Measurements from ENCODE around the gene STK40. TPM values are rescaled to one million over a fixed set of nuclear protein-coding genes. Genes with fewer than 3 reads are reported as not detected.

Gene STK40
- total and polyA plus RNA-seq, 9 of the 15 experiments (the other 6 are each of a cell fraction or from before 2014, with no cell fraction given), result 0.69 to 94.3 (median 39.1) TPM

DNA sequence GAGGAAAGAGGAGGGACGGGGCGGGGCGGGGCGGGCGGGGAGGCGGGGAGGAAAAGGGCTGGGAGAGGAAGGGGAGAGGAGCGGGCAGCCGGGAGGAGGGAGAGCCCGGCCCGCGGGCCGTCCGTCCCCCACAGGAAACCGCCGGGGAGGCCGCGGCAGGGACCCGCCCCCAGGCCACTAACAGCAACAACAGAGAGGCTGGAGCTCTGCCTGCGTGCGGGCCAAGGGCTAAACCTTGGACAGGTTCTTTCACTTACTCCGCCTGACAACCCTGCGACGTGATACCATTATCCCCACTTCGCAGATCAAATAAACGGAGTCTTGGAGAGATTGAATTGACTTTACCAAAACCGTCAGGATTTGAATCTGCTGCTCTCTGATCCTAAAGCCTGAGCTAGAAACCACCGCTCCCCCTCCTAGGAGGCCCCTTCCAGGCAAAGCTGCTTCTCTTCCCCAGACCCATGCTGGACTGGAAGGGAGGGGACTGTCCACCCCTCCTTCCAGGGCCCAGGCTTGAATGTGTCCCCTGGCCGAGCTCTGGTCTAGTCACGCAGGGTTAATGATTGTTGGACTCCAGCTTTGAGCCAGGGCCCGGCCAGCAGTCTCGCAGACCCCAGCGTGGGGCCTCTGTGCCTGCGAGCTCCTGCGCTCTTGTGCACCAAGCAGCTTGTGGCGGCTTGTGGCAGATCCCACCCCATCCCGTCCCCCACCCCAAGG, 61.9 kb downstream of the STK40 start, which contains the start of gene EVA1B (continued):
- TF ChIP-seq, protein P1, sequence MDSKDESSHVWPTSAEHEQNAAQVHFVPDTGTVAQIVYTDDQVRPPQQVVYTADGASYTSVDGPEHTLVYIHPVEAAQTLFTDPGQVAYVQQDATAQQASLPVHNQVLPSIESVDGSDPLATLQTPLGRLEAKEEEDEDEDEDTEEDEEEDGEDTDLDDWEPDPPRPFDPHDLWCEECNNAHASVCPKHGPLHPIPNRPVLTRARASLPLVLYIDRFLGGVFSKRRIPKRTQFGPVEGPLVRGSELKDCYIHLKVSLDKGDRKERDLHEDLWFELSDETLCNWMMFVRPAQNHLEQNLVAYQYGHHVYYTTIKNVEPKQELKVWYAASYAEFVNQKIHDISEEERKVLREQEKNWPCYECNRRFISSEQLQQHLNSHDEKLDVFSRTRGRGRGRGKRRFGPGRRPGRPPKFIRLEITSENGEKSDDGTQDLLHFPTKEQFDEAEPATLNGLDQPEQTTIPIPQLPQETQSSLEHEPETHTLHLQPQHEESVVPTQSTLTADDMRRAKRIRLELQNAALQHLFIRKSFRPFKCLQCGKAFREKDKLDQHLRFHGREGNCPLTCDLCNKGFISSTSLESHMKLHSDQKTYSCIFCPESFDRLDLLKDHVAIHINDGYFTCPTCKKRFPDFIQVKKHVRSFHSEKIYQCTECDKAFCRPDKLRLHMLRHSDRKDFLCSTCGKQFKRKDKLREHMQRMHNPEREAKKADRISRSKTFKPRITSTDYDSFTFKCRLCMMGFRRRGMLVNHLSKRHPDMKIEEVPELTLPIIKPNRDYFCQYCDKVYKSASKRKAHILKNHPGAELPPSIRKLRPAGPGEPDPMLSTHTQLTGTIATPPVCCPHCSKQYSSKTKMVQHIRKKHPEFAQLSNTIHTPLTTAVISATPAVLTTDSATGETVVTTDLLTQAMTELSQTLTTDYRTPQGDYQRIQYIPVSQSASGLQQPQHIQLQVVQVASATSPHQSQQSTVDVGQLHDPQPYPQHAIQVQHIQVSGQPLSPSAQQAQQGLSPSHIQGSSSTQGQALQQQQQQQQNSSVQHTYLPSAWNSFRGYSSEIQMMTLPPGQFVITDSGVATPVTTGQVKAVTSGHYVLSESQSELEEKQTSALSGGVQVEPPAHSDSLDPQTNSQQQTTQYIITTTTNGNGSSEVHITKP (IDR thresholded peaks at IDR 0.05; ENCODE audit: partially characterized antibody), result peak; percentile 51
- TF ChIP-seq NCOA4 (IDR thresholded peaks at IDR 0.05; ENCODE audit: partially characterized antibody) (no peak), ZNF766 (CRISPR knock-in tag; conservative IDR thresholded peaks at IDR 0.05) (no peak), NR1H2 (CRISPR knock-in tag; IDR thresholded peaks at IDR 0.05) (no peak), MCM2 (IDR thresholded peaks at IDR 0.05; ENCODE audit: low read depth) (0 out of 2 replicates have a peak, but pooled peaks have one; percentile 14), CXXC5 (CRISPR knock-in tag; IDR thresholded peaks at IDR 0.05) (peak; percentile 73), SPI1 (IDR thresholded peaks at IDR 0.05; ENCODE audit: borderline replicate concordance, low read depth, low read length) (no peak), BCOR (IDR thresholded peaks at IDR 0.05) (peak; percentile 99), ZNF75A (CRISPR knock-in tag; IDR thresholded peaks at IDR 0.05) (no peak), NR2F6 (CRISPR knock-in tag; IDR thresholded peaks at IDR 0.05) (no peak), DMBX1 (CRISPR knock-in tag; IDR thresholded peaks at IDR 0.05; ENCODE audit: borderline replicate concordance) (0 out of 2 replicates have a peak, but pooled peaks have one; percentile 20)
- TF ChIP-seq, protein P2, sequence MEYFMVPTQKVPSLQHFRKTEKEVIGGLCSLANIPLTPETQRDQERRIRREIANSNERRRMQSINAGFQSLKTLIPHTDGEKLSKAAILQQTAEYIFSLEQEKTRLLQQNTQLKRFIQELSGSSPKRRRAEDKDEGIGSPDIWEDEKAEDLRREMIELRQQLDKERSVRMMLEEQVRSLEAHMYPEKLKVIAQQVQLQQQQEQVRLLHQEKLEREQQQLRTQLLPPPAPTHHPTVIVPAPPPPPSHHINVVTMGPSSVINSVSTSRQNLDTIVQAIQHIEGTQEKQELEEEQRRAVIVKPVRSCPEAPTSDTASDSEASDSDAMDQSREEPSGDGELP (CRISPR knock-in tag; IDR thresholded peaks at IDR 0.05; ENCODE audit: borderline replicate concordance), result peak; percentile 40; the same call in 1 of the 2 replicates
